Endometrial microvascular endothelial cells (primary cell): ENCODE data around the gene VSIR. TPM values are rescaled to one million over a fixed set of nuclear protein-coding genes. Genes with fewer than 3 reads are reported as not detected.

Experiments used
- in situ Hi-C: cut with HindIII; loops from 2 replicates; pipeline ENCODE4 v1.10.0; 2017; ENCODE audit warnings: low sequenced_read_pairs, low pct_unique_long_range_greater_than_20kb; ENCODE audit errors: inconsistent ontology term
- total RNA-seq: library from RNA; depleted of rRNA; stranded (reverse); fragments of >200 nt; gene quantifications from one replicate; pipeline ENCODE4 v1.2.3, GENCODE V29; 2015; ENCODE audit errors: inconsistent ontology term

The VSIR gene
- total RNA-seq, 1 donor from 2014 or later, result 30.2 TPM

GRCh38 chr10:71719464-71720201 is 53.7 kb downstream of the VSIR start, which contains the start of gene C10orf105:
C10orf105 (minus strand) TSS chr10:71719778; CDS start chr10:71716337, 3,441 bp downstream.
- in situ Hi-C loops, result no loop called here

GRCh38 chr10:71719042-71719441 is 54.3 kb downstream of the VSIR start:
- in situ Hi-C loops, result no loop called here

- in situ Hi-C loops, result no loop called here
Observed at GRCh38 chr10:71718165-71718698, 55.1 kb downstream of the VSIR start.

- in situ Hi-C loops, result no loop called here
Observed at GRCh38 chr10:71717551-71717951, 55.8 kb downstream of the VSIR start.

GRCh38 chr10:71717056-71717455 is 56.3 kb downstream of the VSIR start:
- in situ Hi-C loops, result no loop called here

GRCh38 chr10:71716426-71716825 is 56.9 kb downstream of the VSIR start:
- in situ Hi-C loops, result no loop called here

GRCh38 chr10:71715860-71716259 is 57.5 kb downstream of the VSIR start:
- in situ Hi-C loops, result no loop called here

GRCh38 chr10:71715026-71715425 is 58.3 kb downstream of the VSIR start:
- in situ Hi-C loops, result no loop called here

- in situ Hi-C loops, result no loop called here
Observed at GRCh38 chr10:71714592-71714991, 58.7 kb downstream of the VSIR start.

- in situ Hi-C loops, result no loop called here
Observed at GRCh38 chr10:71714031-71714410, 59.3 kb downstream of the VSIR start.

GRCh38 chr10:71713135-71714030 is 59.9 kb downstream of the VSIR start:
- in situ Hi-C loops, result no loop called here

GRCh38 chr10:71712572-71713134 is 60.7 kb downstream of the VSIR start:
- in situ Hi-C loops, result no loop called here

- in situ Hi-C loops, result no loop called here
Observed at GRCh38 chr10:71712170-71712569, 61.1 kb downstream of the VSIR start.

GRCh38 chr10:71711052-71711623 is 62.2 kb downstream of the VSIR start:
- in situ Hi-C loops, result no loop called here

GRCh38 chr10:71710519-71710918 is 62.8 kb downstream of the VSIR start:
- in situ Hi-C loops, result no loop called here

- in situ Hi-C loops, result no loop called here
Observed at GRCh38 chr10:71708897-71709882, 64.1 kb downstream of the VSIR start.

GRCh38 chr10:71708301-71708703 is 65.0 kb downstream of the VSIR start:
- in situ Hi-C loops, result no loop called here

- in situ Hi-C loops, result no loop called here
Observed at GRCh38 chr10:71707240-71707789, 66.0 kb downstream of the VSIR start.
